Heart right ventricle (tissue), 16 donors: ENCODE results near the gene KCNT2. TPM values are rescaled to one million over a fixed set of nuclear protein-coding genes. Genes with fewer than 3 reads are reported as not detected.

Experiments
- ATAC-seq, 8 donors: fragments of 200-7000 bp; cut with Tn5 transposase; one replicate each; pipeline ENCODE4 v1.9.1; 2020; ENCODE audit warnings: mild to moderate bottlenecking in 8 of 8, moderate library complexity in 8 of 8, moderate number of reproducible peaks in 1 of 8
- DNase-seq, 2 donors: peaks; one replicate each; pipeline ENCODE4 v3.0.0-alpha.2; 2020
- H3K27ac ChIP-seq, 10 donors: fragments of 200-600 bp; sonication (generic) in 2 of 10; one replicate each; pipeline versions ENCODE4 v1.5.0 to v1.8.0; 2020 to 2022; ENCODE audit warnings: mild to moderate bottlenecking in 3 of 10
- H3K27me3 ChIP-seq, 7 donors: fragments of 200-600 bp; one replicate each; pipeline ENCODE4 v1.8.0; 2021 to 2022; ENCODE audit warnings: mild to moderate bottlenecking in 2 of 7
- H3K36me3 ChIP-seq, 9 donors: fragments of 200-600 bp; sonication (generic) in 1 of 9; one replicate each; pipeline versions ENCODE4 v1.5.0 to v1.8.0; 2020 to 2022; ENCODE audit warnings: mild to moderate bottlenecking in 2 of 9
- H3K4me1 ChIP-seq, 9 donors: fragments of 200-600 bp; sonication (generic) in 1 of 9; one replicate each; pipeline versions ENCODE4 v1.5.0 to v1.8.0; 2020 to 2022; ENCODE audit warnings: mild to moderate bottlenecking in 4 of 9
- H3K4me3 ChIP-seq, 10 donors: fragments of 200-600 bp; sonication (generic) in 2 of 10; one replicate each; pipeline versions ENCODE4 v1.5.0 to v1.8.0; 2020 to 2022; ENCODE audit warnings: mild to moderate bottlenecking in 7 of 10, moderate library complexity in 2 of 10
- H3K9me3 ChIP-seq, 11 donors: fragments of 200-600 bp in 10 of 11; sonication (generic) in 2 of 11; one replicate each; pipeline versions ENCODE4 v1.5.0 to v1.8.0; 2013 to 2022; ENCODE audit warnings: mild to moderate bottlenecking in 2 of 11, control low read depth in 1 of 11, moderate library complexity in 1 of 11
- WGBS, 2 donors: extraction: QIAGEN DNeasy Blood & Tissue Kit; methylation state at CpG; one replicate each; pipeline ENCODE4 v1.1.7; 2013; ENCODE audit warnings: inconsistent platforms in 1 of 2; 5-methylcytosine and 5-hydroxymethylcytosine counted together
- intact Hi-C, 10 donors: fragments of 100-400 bp; cut with DNase I; formaldehyde crosslinking; loops; one replicate each; pipeline versions ENCODE4 v1.11.1 to v1.14.2; 2022
- polyA plus RNA-seq, 2 donors: library from polyadenylated mRNA; stranded (reverse); fragments of 200-250 nt; gene quantifications; one replicate each; pipeline ENCODE4 v1.2.3, GENCODE V29; 2013
- total RNA-seq, 10 donors: library from RNA; stranded (reverse); fragmentation: NEBNext Ultra II Directional in 3 of 10; extraction: Animal tissue kit (Norgen Biotek cat#: 25700) in 3 of 10; gene quantifications; one replicate each; pipeline versions ENCODE4 v1.2.1 to v1.2.4, GENCODE V29; 2021 to 2023
- TF ChIP-seq, protein P1 (sequence below), 9 donors: fragments of 200-600 bp; sonication (generic) in 2 of 9; IDR thresholded peaks; one replicate each; pipeline versions ENCODE4 v1.5.0 to v1.8.0; 2021 to 2022; ENCODE audit warnings: antibody characterized with exemption in 9 of 9, mild to moderate bottlenecking in 5 of 9, moderate library complexity in 1 of 9
- donor health status: Arrhythmogenic right ventricular cardiomyopathy.
- donor health status: ischemic (EF 13 %, LVEDD 7.1; RV severe dilation, severe dysfunction).
- donor health status: healthy with polysubstance abuse.
- donor health status: DM: no; HTN: yes; CAD: no.
- donor health status: DM: no; HTN: no; CAD: no.
- donor health status: ischemic (EF 25% LVEDD 6.9; RV normal size, moderate dysfunction).
- donor health status: ischemic (EF 25% LVEDD 5.7; RV mildly dilated, moderate dysfunction).
- donor health status: healthy.
- donor health status: DM: yes; HTN: yes; CAD: no.
- donor health status: Ischemic cardiomyopathy.
- donor health status: ischemic (EF 35%, LVEDD 5.7; RV mildly dilated, moderate dysfunction).
- donor health status: nonischemic (EF 11% LVEDD 7.7; RV severe dilation, severe dysfunction).
- donor health status: DM: yes; HTN: yes; CAD: no.
- donor health status: PGD.
- donor health status: ischemic (EF 29% LVEDD 5.4; RV normal size, mild dysfunction).
- donor health status: nonischemic (EF 23%, LVEDD 6.1; RV moderate dilation, normal function).

KCNT2 gene
- total and polyA plus RNA-seq, 12 donors: 0.26 to 1.1 (median 0.68) TPM

DNA sequence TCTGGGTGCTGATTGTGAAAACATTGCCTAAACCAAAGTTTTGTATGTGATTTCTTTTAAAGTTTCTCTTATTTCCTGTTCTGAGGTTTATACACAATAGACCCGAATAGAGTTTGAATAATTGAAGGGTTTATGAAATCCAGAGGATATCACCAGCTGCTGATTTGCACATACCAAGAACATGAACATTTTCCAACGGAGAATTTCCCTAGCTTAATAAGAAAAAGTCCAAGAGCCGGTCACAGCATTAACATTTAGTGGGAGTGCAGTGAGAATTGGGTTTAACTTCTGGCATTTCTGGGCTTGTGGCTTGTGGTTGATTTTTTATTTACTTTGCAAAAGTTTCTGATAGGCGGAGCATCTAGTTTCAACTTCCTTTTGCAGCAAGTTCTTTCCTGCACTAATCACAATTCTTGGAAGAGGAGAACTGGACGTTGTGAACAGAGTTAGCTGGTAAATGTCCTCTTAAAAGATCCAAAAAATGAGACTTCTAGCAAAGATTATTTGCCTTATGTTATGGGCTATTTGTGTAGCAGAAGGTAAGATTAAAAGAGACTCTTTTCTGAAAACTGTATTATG, 43.5 kb upstream of the KCNT2 start, which contains the start of gene CFH:
TSS of gene CFH (plus strand) at position 407 of the 579 bp plus-strand sequence. CDS start at position 482, 75 bp downstream.
- peak within 1 kb of the TSS in 9 of 10 donors; percentile 2 to 53 (median 39) for H3K4me3 ChIP-seq
- DNase-seq (peak in 1 of 2 donors; percentile 10), ATAC-seq (peak in 7 of 8 donors; percentile 47 to 83 (median 74))
- H3K4me1 ChIP-seq: peaks cover 0 to 5% (median 0%) of the 10 kb centered on the region in 9 donors
- H3K27ac ChIP-seq: peak within 1 kb of the TSS in 7 of 10 donors; percentile 36 to 78 (median 56)
- H3K27me3 ChIP-seq: no peaks in the 10 kb centered on the region
- TF ChIP-seq, protein P1, sequence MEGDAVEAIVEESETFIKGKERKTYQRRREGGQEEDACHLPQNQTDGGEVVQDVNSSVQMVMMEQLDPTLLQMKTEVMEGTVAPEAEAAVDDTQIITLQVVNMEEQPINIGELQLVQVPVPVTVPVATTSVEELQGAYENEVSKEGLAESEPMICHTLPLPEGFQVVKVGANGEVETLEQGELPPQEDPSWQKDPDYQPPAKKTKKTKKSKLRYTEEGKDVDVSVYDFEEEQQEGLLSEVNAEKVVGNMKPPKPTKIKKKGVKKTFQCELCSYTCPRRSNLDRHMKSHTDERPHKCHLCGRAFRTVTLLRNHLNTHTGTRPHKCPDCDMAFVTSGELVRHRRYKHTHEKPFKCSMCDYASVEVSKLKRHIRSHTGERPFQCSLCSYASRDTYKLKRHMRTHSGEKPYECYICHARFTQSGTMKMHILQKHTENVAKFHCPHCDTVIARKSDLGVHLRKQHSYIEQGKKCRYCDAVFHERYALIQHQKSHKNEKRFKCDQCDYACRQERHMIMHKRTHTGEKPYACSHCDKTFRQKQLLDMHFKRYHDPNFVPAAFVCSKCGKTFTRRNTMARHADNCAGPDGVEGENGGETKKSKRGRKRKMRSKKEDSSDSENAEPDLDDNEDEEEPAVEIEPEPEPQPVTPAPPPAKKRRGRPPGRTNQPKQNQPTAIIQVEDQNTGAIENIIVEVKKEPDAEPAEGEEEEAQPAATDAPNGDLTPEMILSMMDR (IDR thresholded peaks at IDR 0.05): no peak
- intact Hi-C loops: loop anchor here in 1 of 10 donors (10.0 kb wide), 2 partner anchors 337 to 507 kb away; no protein-coding TSS in a partner anchor
- H3K9me3 ChIP-seq: no peaks in the 10 kb centered on the region
- WGBS, 2 donors: 20 to 36% methylated on average over 5 of the region's 5 CpGs
- H3K36me3 ChIP-seq: no peaks in the 10 kb centered on the region

DNA sequence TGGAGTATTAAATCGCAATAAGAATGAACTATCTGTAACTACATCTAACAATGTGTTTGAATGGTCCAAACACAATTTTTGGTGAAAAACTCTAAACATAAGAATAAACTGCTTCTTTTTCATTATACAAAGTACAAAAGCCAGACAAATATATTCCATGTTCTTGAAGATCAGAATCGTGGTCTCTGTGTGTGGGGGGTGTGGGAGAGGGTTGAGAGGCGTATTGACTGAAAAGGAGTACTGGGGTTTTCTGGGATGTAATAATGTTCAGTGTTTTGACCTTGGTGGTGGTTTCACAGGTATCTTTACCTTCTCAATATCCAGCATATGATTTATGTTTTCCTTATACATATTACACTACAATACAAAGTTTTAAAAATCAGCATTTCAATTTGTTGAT, 42.8 kb upstream of the KCNT2 start:
- DNase-seq (no peak), ATAC-seq (no peak)
- peak overlapping the region in 7 of 10 donors; percentile 36 to 78 (median 56) for H3K27ac ChIP-seq
- TF ChIP-seq, protein P1 (IDR thresholded peaks at IDR 0.05): no peak
- intact Hi-C loops: loop anchor here in 1 of 10 donors (10.0 kb wide), 2 partner anchors 336 to 506 kb away; no protein-coding TSS in a partner anchor
- WGBS, 2 donors: 78% methylated on average over 3 of the region's 3 CpGs
- H3K27me3 ChIP-seq: no peaks in the 10 kb centered on the region
- no peaks in the 10 kb centered on the region for H3K36me3 ChIP-seq
- peaks cover 0 to 5% (median 0%) of the 10 kb centered on the region in 9 donors for H3K4me1 ChIP-seq
- no peaks in the 10 kb centered on the region for H3K9me3 ChIP-seq
- peak overlapping the region in 3 of 10 donors; percentile 39 to 52 (median 44) for H3K4me3 ChIP-seq

DNA sequence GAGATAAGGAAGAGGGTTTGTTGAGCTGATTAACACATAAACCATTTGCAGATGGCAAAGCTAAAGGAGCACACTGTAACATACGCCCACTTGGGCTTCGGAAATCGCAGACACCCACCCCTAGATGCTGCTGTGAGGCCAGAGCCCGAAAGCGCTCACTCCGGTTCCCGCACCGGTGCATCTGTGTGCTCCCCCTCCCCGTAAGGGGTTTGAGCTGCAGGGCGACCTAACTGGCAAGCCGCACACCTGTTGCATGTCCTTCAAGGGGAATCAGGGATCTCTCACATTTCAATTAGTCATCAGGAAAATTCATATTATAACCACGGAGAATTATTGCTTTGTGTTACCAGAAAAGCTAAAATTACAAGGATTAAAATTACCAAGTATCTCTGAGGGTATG, 42.2 kb upstream of the KCNT2 start:
- no peaks in the 10 kb centered on the region for H3K9me3 ChIP-seq

DNA sequence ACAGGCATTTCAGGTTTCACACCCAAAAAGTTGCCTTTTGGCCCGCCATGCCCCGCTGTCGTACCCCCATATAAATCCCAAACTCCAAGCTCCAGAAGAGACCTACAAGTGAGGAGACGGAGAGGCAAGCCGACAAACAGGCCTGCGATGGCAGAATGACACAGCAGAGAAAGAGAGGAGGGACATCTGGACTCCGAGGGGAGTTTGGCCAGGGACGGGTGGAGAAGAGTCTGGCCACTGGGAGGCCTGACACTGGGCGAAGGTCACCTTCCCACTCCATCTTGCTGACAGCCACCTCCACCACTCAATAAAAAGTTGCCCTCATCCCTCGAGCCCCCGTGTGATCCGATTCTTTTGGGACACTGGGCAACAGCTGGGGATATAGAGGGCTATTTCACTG, 41.8 kb upstream of the KCNT2 start:
- TF ChIP-seq, protein P1 (IDR thresholded peaks at IDR 0.05): no peak
- Histone ChIP-seq H3K9me3 (no peaks in the 10 kb centered on the region), H3K27ac (no peak overlapping the region), H3K27me3 (no peaks in the 10 kb centered on the region), H3K4me1 (peaks cover 0 to 5% (median 0%) of the 10 kb centered on the region in 9 donors), H3K4me3 (no peak overlapping the region), H3K36me3 (no peaks in the 10 kb centered on the region)
- DNase-seq (no peak), ATAC-seq (peak in 1 of 8 donors; percentile 14)
- intact Hi-C loops: loop anchor here in 2 of 10 donors (5.0 to 10.0 kb wide), 3 partner anchors 288 to 505 kb away; no protein-coding TSS in a partner anchor
- WGBS, 2 donors: 78 to 86% methylated on average over 12 of the region's 12 CpGs

More for the DNA sequence above, 42.2 kb upstream of the KCNT2 start:
- Histone ChIP-seq H3K4me3 (no peak overlapping the region), H3K27ac (peak overlapping the region in 1 of 10 donors; percentile 78), H3K4me1 (peaks cover 0 to 5% (median 0%) of the 10 kb centered on the region in 9 donors), H3K36me3 (no peaks in the 10 kb centered on the region), H3K27me3 (no peaks in the 10 kb centered on the region)
- intact Hi-C loops: loop anchor here in 1 of 10 donors (10.0 kb wide), 2 partner anchors 336 to 506 kb away; no protein-coding TSS in a partner anchor
- DNase-seq (no peak), ATAC-seq (no peak)
- TF ChIP-seq, protein P1 (IDR thresholded peaks at IDR 0.05): no peak
- 82 to 83% methylated on average over 12 of the region's 12 CpGs for WGBS, 2 donors
